Activated CD4-positive, alpha-beta T cell treated with anti-CD3 and anti-CD28 coated beads, Interleukin-2, Interleukin-6, amounts not matched to agents 100 ng/mL and 50 ng/mL, durations not matched to agents 16 hours and 8 hours (primary cell): ENCODE data around the gene IRAK3.

Source experiments
- DNase-seq: peaks from one replicate; pipeline ENCODE4 v3.0.0-alpha.2; 2020

IRAK3 gene

GRCh38 chr12:66269757-66270383 lies 80.9 kb downstream of the IRAK3 start:
- peak; percentile 62 for DNase-seq

GRCh38 chr12:66270613-66271012 lies 81.6 kb downstream of the IRAK3 start:
- no peak for DNase-seq

- DNase-seq: no peak
Measured at GRCh38 chr12:66272650-66273049, 83.6 kb downstream of the IRAK3 start.

- no peak for DNase-seq
Measured at GRCh38 chr12:66273147-66273546, 84.1 kb downstream of the IRAK3 start.

- DNase-seq: peak; percentile 73
Measured at GRCh38 chr12:66275040-66275439, 86.0 kb downstream of the IRAK3 start.

- DNase-seq: peak; percentile 37
Measured at GRCh38 chr12:66279123-66279712, 90.2 kb downstream of the IRAK3 start.

- no peak for DNase-seq
Measured at GRCh38 chr12:66280561-66280960, 91.5 kb downstream of the IRAK3 start.

- no peak for DNase-seq
Measured at GRCh38 chr12:66282244-66282643, 93.2 kb downstream of the IRAK3 start.

GRCh38 chr12:66287275-66287674 lies 98.3 kb downstream of the IRAK3 start:
- DNase-seq: no peak

- peak; percentile 79 for DNase-seq
Measured at GRCh38 chr12:66288121-66288520, 99.1 kb downstream of the IRAK3 start.

- DNase-seq: no peak
Measured at GRCh38 chr12:66289485-66289884, 100.5 kb downstream of the IRAK3 start.

GRCh38 chr12:66290716-66291200 lies 101.7 kb downstream of the IRAK3 start:
- peak; percentile 64 for DNase-seq

GRCh38 chr12:66296176-66296683 lies 107.2 kb downstream of the IRAK3 start:
- DNase-seq: no peak

GRCh38 chr12:66297080-66297479 lies 108.1 kb downstream of the IRAK3 start:
- DNase-seq: no peak

GRCh38 chr12:66297923-66298322 lies 108.9 kb downstream of the IRAK3 start:
- DNase-seq: no peak

- peak; percentile 99 for DNase-seq
Measured at GRCh38 chr12:66301944-66302826, 113.2 kb downstream of the IRAK3 start, which contains the start of gene HELB. HELB (plus strand) TSS chr12:66302493; CDS start chr12:66302604, 111 bp downstream.

GRCh38 chr12:66302827-66303169 lies 113.8 kb downstream of the IRAK3 start:
- no peak for DNase-seq

GRCh38 chr12:66303316-66303804 lies 114.3 kb downstream of the IRAK3 start:
- peak; percentile 67 for DNase-seq
